Left ventricle myocardium superior (tissue), 1 donor: ENCODE results near the gene MOGAT1. TPM values are rescaled to one million over a fixed set of nuclear protein-coding genes. Genes with fewer than 3 reads are reported as not detected.
"Not testable (repeated sequence)": the region's sequence is repeated elsewhere in the genome, so short reads cannot be mapped to it uniquely, and the experiment has no call there.

Experiments
- ATAC-seq: fragments of 200-7000 bp; cut with Tn5 transposase; one replicate; pipeline ENCODE4 v1.9.1; 2020; ENCODE audit warnings: mild to moderate bottlenecking, moderate library complexity
- DNase-seq: peaks from one replicate; pipeline ENCODE4 v3.0.0-alpha.2; 2020
- intact Hi-C: fragments of 100-400 bp; cut with micrococcal nuclease; formaldehyde crosslinking; loops from one replicate; pipeline ENCODE4 v1.11.0; 2022
- total RNA-seq: library from RNA; stranded (reverse); fragmentation: NEBNext Ultra II Directional; extraction: Animal tissue kit (Norgen Biotek cat#: 25700); gene quantifications from one replicate; pipeline ENCODE4 v1.2.1, GENCODE V29; 2021
- donor health status: DM: no; HTN: yes; CAD: no; lungs with severe emphysema.

The MOGAT1 gene
- total RNA-seq, 1 donor from 2014 or later, result 0.25 TPM

- intact Hi-C loops, DNase-seq, ATAC-seq: not testable (repeated sequence)
These were observed 84.1 kb downstream of the MOGAT1 start for GRCh38 chr2:222755593-222755992.

GRCh38 chr2:222756362-222756831 is 84.9 kb downstream of the MOGAT1 start:
- DNase-seq, result no peak
- intact Hi-C loops, result no loop called here
- ATAC-seq, result no peak

GRCh38 chr2:222756951-222757650 is 85.6 kb downstream of the MOGAT1 start:
- DNase-seq, result no peak
- intact Hi-C loops, result no loop called here
- no peak for ATAC-seq

Other genes starting within 250 kb of the MOGAT1 start
- 30.6 TPM for gene SGPP2, start 247.1 kb upstream of the MOGAT1 start, total RNA-seq
- gene FARSB, start 15.6 kb upstream of the MOGAT1 start, total RNA-seq, result 18.5 TPM
- gene ACSL3, start 189.4 kb downstream of the MOGAT1 start, total RNA-seq, result 48.8 TPM